B cell (primary cell): ENCODE data around the gene MAN2B1. TPM values are rescaled to one million over a fixed set of nuclear protein-coding genes. Genes with fewer than 3 reads are reported as not detected.

Source experiments
- ATAC-seq: fragments of 200-7000 bp; cut with Tn5 transposase; one replicate; pipeline ENCODE4 v1.10.0; 2021; ENCODE audit warnings: low read depth, mild to moderate bottlenecking, moderate number of reproducible peaks, moderate library complexity
- CTCF ChIA-PET: fragments of 350-600 bp; sonication (Branson Sonifier 250); formaldehyde crosslinking; loops from one replicate; lab custom pipeline; 2021; ENCODE audit warnings: antibody characterized with exemption, inconsistent platforms; lab: Charles Lee
- POLR2A ChIA-PET: fragments of 350-600 bp; sonication (Branson Sonifier 250); formaldehyde crosslinking; loops from one replicate; lab custom pipeline; 2021; ENCODE audit warnings: antibody characterized with exemption; lab: Charles Lee
- DNase-seq: peaks from one replicate; pipeline ENCODE4 v3.0.0; 2013
- H2AFZ ChIP-seq: 2 replicates; pipeline ENCODE4 v1.6.1; 2012; ENCODE audit warnings: mild to moderate bottlenecking, low read depth, low read length; ENCODE audit not compliant: insufficient read depth, poor library complexity, severe bottlenecking
- H3K27ac ChIP-seq, 2 donors: 1 replicate in 1 of 2; 2 replicates in 1 of 2; pipeline ENCODE4 v1.5.1; 2012 to 2013; ENCODE audit warnings: low read length in 2 of 2, mild to moderate bottlenecking in 2 of 2, moderate library complexity in 1 of 2
- H3K27me3 ChIP-seq, 4 experiments: fragments of 200-600 bp in 1 of 4; sonication (generic) in 1 of 4; replicated peaks in 1 of 4; 1 replicate in 2 of 4; 2 replicates in 2 of 4; pipeline versions ENCODE4 v1.6.1 to v1.7.0; 2013 to 2016; ENCODE audit warnings: low read length in 3 of 4, mild to moderate bottlenecking in 2 of 4, mixed read lengths in 1 of 4, moderate library complexity in 1 of 4; ENCODE audit not compliant: insufficient read depth in 4 of 4, control insufficient read depth in 3 of 4; ENCODE audit errors: control extremely low read depth in 1 of 4
- H3K36me3 ChIP-seq, 2 experiments: replicated peaks in 1 of 2; 1 replicate in 1 of 2; 2 replicates in 1 of 2; pipeline versions ENCODE4 v1.6.1 to v1.7.1; 2013; ENCODE audit warnings: low read length in 1 of 2; ENCODE audit not compliant: insufficient read depth in 2 of 2, control insufficient read depth in 1 of 2; ENCODE audit errors: control extremely low read depth in 1 of 2, extremely low read depth in 1 of 2
- H3K4me1 ChIP-seq, 2 donors: fragments of 200-600 bp in 1 of 2; sonication (generic) in 1 of 2; 1 replicate in 1 of 2; 2 replicates in 1 of 2; pipeline versions ENCODE4 v1.5.1 to v1.6.1; 2013 to 2017; ENCODE audit warnings: low read length in 2 of 2; ENCODE audit not compliant: control insufficient read depth in 2 of 2, insufficient read depth in 2 of 2
- H3K4me2 ChIP-seq: replicated peaks from 2 replicates; pipeline ENCODE3; 2012; ENCODE audit warnings: mild to moderate bottlenecking, low read depth, low read length; ENCODE audit not compliant: poor library complexity, severe bottlenecking
- H3K4me3 ChIP-seq, 5 experiments: fragments of 200-600 bp in 1 of 5; sonication (generic) in 1 of 5; 1 replicate in 3 of 5; 2 replicates in 2 of 5; pipeline versions ENCODE4 v1.5.1 to v1.7.0; 2011 to 2016; ENCODE audit warnings: low read length in 4 of 5, mild to moderate bottlenecking in 4 of 5, low read depth in 2 of 5, control low read depth in 1 of 5, moderate library complexity in 1 of 5; ENCODE audit not compliant: insufficient read depth in 1 of 5; ENCODE audit errors: control extremely low read depth in 1 of 5, extremely low read depth in 1 of 5
- H3K79me2 ChIP-seq: fragments of 200-600 bp; sonication (generic); one replicate; pipeline ENCODE4 v1.6.0; 2016; ENCODE audit warnings: low read length; ENCODE audit not compliant: control insufficient read depth, insufficient read depth
- H3K9ac ChIP-seq: fragments of 200-600 bp; sonication (generic); 2 replicates; pipeline ENCODE4 v1.6.1; 2017; ENCODE audit warnings: mild to moderate bottlenecking, low read length, moderate library complexity
- H3K9me3 ChIP-seq, 3 donors: one replicate each; pipeline versions ENCODE4 v1.6.1 to v1.7.1; 2013; ENCODE audit warnings: low read length in 2 of 3; ENCODE audit not compliant: control insufficient read depth in 2 of 3, insufficient read depth in 1 of 3; ENCODE audit errors: control extremely low read depth in 1 of 3
- H4K20me1 ChIP-seq: 2 replicates; pipeline ENCODE4 v1.6.0; 2012; ENCODE audit warnings: mild to moderate bottlenecking, low read length; ENCODE audit not compliant: insufficient read depth, control insufficient read depth, poor library complexity, severe bottlenecking
- H3K27ac Mint-ChIP-seq: one replicate; pipeline ENCODE4 v1.8.0; 2021; ENCODE audit warnings: mixed read lengths
- H3K27me3 Mint-ChIP-seq: one replicate; pipeline ENCODE4 v1.8.0; 2021; ENCODE audit warnings: mixed read lengths
- H3K4me1 Mint-ChIP-seq: one replicate; pipeline ENCODE4 v1.8.0; 2021; ENCODE audit warnings: mixed read lengths
- H3K4me3 Mint-ChIP-seq: one replicate; pipeline ENCODE4 v1.8.0; 2021; ENCODE audit warnings: mixed read lengths
- H3K9me3 Mint-ChIP-seq: one replicate; pipeline ENCODE4 v1.8.0; 2022; ENCODE audit warnings: mixed read lengths; ENCODE audit not compliant: insufficient read depth
- CTCF ChIP-seq: fragments of 200-600 bp; IDR thresholded peaks from one replicate; pipeline ENCODE4 v1.8.0; 2022; ENCODE audit warnings: antibody characterized with exemption, mild to moderate bottlenecking
- EZH2 ChIP-seq: IDR thresholded peaks from 2 replicates; pipeline ENCODE4 v1.6.1; 2012; ENCODE audit warnings: borderline replicate concordance, low read depth, mild to moderate bottlenecking, moderate library complexity, low read length; ENCODE audit not compliant: insufficient read depth, poor library complexity, severe bottlenecking
- WGBS: methylation state at CpG from one replicate; pipeline ENCODE4 v1.1.5; 2013; ENCODE audit warnings: missing lambda C conversion rate; ENCODE audit not compliant: insufficient coverage; 5-methylcytosine and 5-hydroxymethylcytosine counted together
- intact Hi-C: fragments of 100-400 bp; cut with micrococcal nuclease; formaldehyde crosslinking; loops from one replicate; pipeline ENCODE4 v1.10.0; 2022
- polyA plus RNA-seq: library from polyadenylated mRNA; depleted of rRNA; stranded (reverse); fragments of >200 nt; gene quantifications from 2 replicates; pipeline ENCODE4 v1.2.3, GENCODE V29; 2012
- total RNA-seq, 2 donors: library from RNA; stranded (reverse); fragments of 120-200 nt in 1 of 2; gene quantifications; 1 replicate in 1 of 2; 2 replicates in 1 of 2; pipeline versions ENCODE4 v1.2.3 to v1.2.4, GENCODE V29; 2013 to 2022

The MAN2B1 gene
- total and polyA plus RNA-seq, 2 donors (not counting 1 experiment from before 2014, with no cell fraction given) = 183 to 256 TPM

- no peak overlapping the region for H2AFZ ChIP-seq
- H3K4me3 Mint-ChIP-seq = no peak overlapping the region
- no peaks in the 10 kb centered on the region for H3K27me3 ChIP-seq
- no peaks in the 10 kb centered on the region for H3K9me3 Mint-ChIP-seq
- TF ChIP-seq EZH2 (no peak), CTCF (no peak)
- ATAC-seq (no peak), DNase-seq (no peak)
- peaks cover 0 to 6% of the 10 kb centered on the region in 2 experiments for H3K36me3 ChIP-seq
- WGBS = 97% methylated on average over 21 of the region's 22 CpGs
- intact Hi-C loops = no loop called here
- peaks cover 18% of the 10 kb centered on the region for H3K4me1 Mint-ChIP-seq
- H3K4me1 ChIP-seq = peaks cover 8 to 12% of the 10 kb centered on the region in 2 donors
- no peak overlapping the region for H3K9ac ChIP-seq
- peaks cover 18% of the 10 kb centered on the region for H3K79me2 ChIP-seq
- ChIA-PET CTCF (interaction anchor here (0.7 to 1.5 kb wide), 3 partner anchors 8 to 1804 kb away, joined by 3 to 12 read pairs (median 5); no protein-coding TSS in a partner anchor), POLR2A (interaction anchor here (0.7 kb wide), 1 partner anchor 152 kb away, joined by 7 read pairs; no protein-coding TSS in a partner anchor)
- H3K27me3 Mint-ChIP-seq = no peaks in the 10 kb centered on the region
- H3K27ac Mint-ChIP-seq = no peak overlapping the region
- H4K20me1 ChIP-seq = peaks cover 5% of the 10 kb centered on the region
- H3K9me3 ChIP-seq = no peaks in the 10 kb centered on the region
- no peak overlapping the region for H3K27ac ChIP-seq
- no peak overlapping the region for H3K4me2 ChIP-seq
- no peak overlapping the region for H3K4me3 ChIP-seq
Measured at GRCh38 chr19:12638611-12639182, 27.8 kb downstream of the MAN2B1 start.

DNA sequence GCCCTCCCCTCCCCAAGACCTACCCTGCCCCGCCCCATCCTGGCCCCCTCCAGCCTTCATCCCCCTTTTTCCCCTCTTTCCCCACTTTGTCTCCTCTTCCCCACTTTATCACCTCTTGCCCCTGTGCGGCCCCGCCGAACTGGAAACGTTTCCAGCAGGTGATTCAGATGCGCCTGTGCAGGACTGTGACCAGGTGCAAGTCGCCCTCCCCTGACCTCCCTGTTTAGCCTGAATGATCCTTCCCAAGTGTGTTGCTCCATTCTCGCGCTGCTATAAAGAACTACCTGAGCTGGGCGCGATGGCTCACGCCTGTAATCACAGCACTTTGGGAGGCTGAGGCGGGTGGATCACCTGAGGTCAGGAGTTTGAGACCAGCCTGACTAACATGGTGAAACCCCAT lies 29.9 kb downstream of the MAN2B1 start:
- DNase-seq = no peak
- H3K4me1 Mint-ChIP-seq = peaks cover 18% of the 10 kb centered on the region
- ChIA-PET POLR2A (no interaction called here), CTCF (no interaction called here)
- Histone ChIP-seq H3K79me2 (peaks cover 18% of the 10 kb centered on the region), H3K9ac (no peak overlapping the region), H3K4me3 (no peak overlapping the region), H3K27me3 (no peaks in the 10 kb centered on the region), H2AFZ (no peak overlapping the region), H3K9me3 (no peaks in the 10 kb centered on the region), H3K36me3 (peaks cover 3 to 11% of the 10 kb centered on the region in 2 experiments), H3K4me2 (no peak overlapping the region), H3K4me1 (peaks cover 8 to 12% of the 10 kb centered on the region in 2 donors), H4K20me1 (peaks cover 11% of the 10 kb centered on the region), H3K27ac (no peak overlapping the region)
- TF ChIP-seq EZH2 = no peak
- TF ChIP-seq CTCF = no peak
- no peak for ATAC-seq
- H3K9me3 Mint-ChIP-seq = no peaks in the 10 kb centered on the region
- intact Hi-C loops = no loop called here
- H3K27me3 Mint-ChIP-seq = no peaks in the 10 kb centered on the region
- H3K4me3 Mint-ChIP-seq = no peak overlapping the region
- H3K27ac Mint-ChIP-seq = peak overlapping the region; percentile 15
- WGBS = 98% methylated on average over 11 of the region's 13 CpGs
